GM18907 (cell line): ENCODE measurements around the gene OR2T10.
"Not testable (repeated sequence)": the region's sequence is repeated elsewhere in the genome, so short reads cannot be mapped to it uniquely, and the experiment has no call there.

Experiments
- ATAC-seq: cut with Tn5 transposase; IDR thresholded peaks from one replicate; pipeline ENCODE4 v1.9.1; 2021; ENCODE audit warnings: mild to moderate bottlenecking, moderate library complexity; ENCODE audit not compliant: unreplicated experiment

Gene OR2T10

GRCh38 chr1:248596615-248597014 lies 885 bp downstream of the OR2T10 start:
- ATAC-seq, result peak; percentile 56

GRCh38 chr1:248593226-248593625 lies 4.3 kb downstream of the OR2T10 start:
- ATAC-seq, result no peak

GRCh38 chr1:248592655-248593054 lies 4.8 kb downstream of the OR2T10 start:
- no peak for ATAC-seq

- no peak for ATAC-seq
Observed at GRCh38 chr1:248590055-248590454, 7.4 kb downstream of the OR2T10 start.

GRCh38 chr1:248589334-248589733 lies 8.2 kb downstream of the OR2T10 start:
- no peak for ATAC-seq

GRCh38 chr1:248585266-248585665 lies 12.2 kb downstream of the OR2T10 start:
- ATAC-seq, result no peak

- ATAC-seq, result no peak
Observed at GRCh38 chr1:248576260-248576980, 21.1 kb downstream of the OR2T10 start.

GRCh38 chr1:248574657-248575056 lies 22.8 kb downstream of the OR2T10 start, which contains the start of gene OR2T34:
Gene OR2T34, minus strand, starts transcription at chr1:248574757. Its CDS starts 0 bp downstream, at chr1:248574757.
- not testable (repeated sequence) for ATAC-seq

GRCh38 chr1:248573856-248574255 lies 23.6 kb downstream of the OR2T10 start:
- not testable (repeated sequence) for ATAC-seq

- ATAC-seq, result not testable (repeated sequence)
Observed at GRCh38 chr1:248572049-248572448, 25.5 kb downstream of the OR2T10 start.

GRCh38 chr1:248570811-248571210 lies 26.7 kb downstream of the OR2T10 start:
- not testable (repeated sequence) for ATAC-seq

GRCh38 chr1:248569049-248569448 lies 28.5 kb downstream of the OR2T10 start:
- ATAC-seq, result not testable (repeated sequence)

- ATAC-seq, result peak; percentile 78
Observed at GRCh38 chr1:248565530-248566373, 31.7 kb downstream of the OR2T10 start.

GRCh38 chr1:248562672-248563071 lies 34.8 kb downstream of the OR2T10 start, which contains the start of gene OR2T29:
Gene OR2T29, minus strand, starts transcription at chr1:248562772. Its CDS starts 3,281 bp downstream, at chr1:248559491.
- not testable (repeated sequence) for ATAC-seq

- ATAC-seq, result not testable (repeated sequence)
Observed at GRCh38 chr1:248551027-248551426, 46.5 kb downstream of the OR2T10 start.

GRCh38 chr1:248547383-248547782 lies 50.1 kb downstream of the OR2T10 start:
- not testable (repeated sequence) for ATAC-seq
